H9 (cell line): ENCODE measurements around the gene FANCF. TPM values are rescaled to one million over a fixed set of nuclear protein-coding genes. Genes with fewer than 3 reads are reported as not detected.

Experiments used
- DNase-seq: peaks from one replicate; pipeline ENCODE4 v3.0.0-alpha.2; 2017
- H2AFZ ChIP-seq: one replicate; pipeline ENCODE4 v1.6.1; 2013; ENCODE audit warnings: mild to moderate bottlenecking, low read length, control low read depth, moderate library complexity
- H2AK5ac ChIP-seq: 2 replicates; pipeline ENCODE4 v1.6.1; 2013; ENCODE audit warnings: low read length, control low read depth, mixed read lengths; ENCODE audit not compliant: insufficient read length
- H2BK120ac ChIP-seq: one replicate; pipeline ENCODE4 v1.6.1; 2013; ENCODE audit warnings: low read depth, mild to moderate bottlenecking, low read length, control low read depth, inconsistent platforms; ENCODE audit not compliant: poor library complexity, severe bottlenecking
- H2BK12ac ChIP-seq: 2 replicates; pipeline ENCODE4 v1.6.1; 2013; ENCODE audit warnings: low read length, control low read depth, mixed read lengths, low read depth; ENCODE audit not compliant: insufficient read length
- H2BK15ac ChIP-seq: 2 replicates; pipeline ENCODE4 v1.6.1; 2013; ENCODE audit warnings: low read depth, low read length, control low read depth
- H2BK20ac ChIP-seq: one replicate; pipeline ENCODE4 v1.6.1; 2013; ENCODE audit warnings: low read depth, mild to moderate bottlenecking, low read length, control low read depth, inconsistent platforms; ENCODE audit not compliant: poor library complexity, severe bottlenecking
- H2BK5ac ChIP-seq: 2 replicates; pipeline ENCODE4 v1.6.1; 2013; ENCODE audit warnings: low read length, control low read depth, mixed read lengths; ENCODE audit not compliant: insufficient read length
- H3K14ac ChIP-seq: 2 replicates; pipeline ENCODE4 v1.6.1; 2013; ENCODE audit warnings: low read length, control low read depth; ENCODE audit not compliant: insufficient read depth
- H3K18ac ChIP-seq: 2 replicates; pipeline ENCODE4 v1.6.1; 2013; ENCODE audit warnings: low read depth, mild to moderate bottlenecking, mixed read lengths, low read length, control low read depth; ENCODE audit not compliant: insufficient read length
- H3K23ac ChIP-seq: 2 replicates; pipeline ENCODE4 v1.6.1; 2013; ENCODE audit warnings: low read length, control low read depth, mixed read lengths, low read depth; ENCODE audit not compliant: insufficient read length
- H3K23me2 ChIP-seq: 2 replicates; pipeline ENCODE4 v1.6.1; 2013; ENCODE audit warnings: low read depth, mild to moderate bottlenecking, mixed read lengths, low read length, control low read depth; ENCODE audit not compliant: insufficient read length, poor library complexity, severe bottlenecking
- H3K27ac ChIP-seq: 2 replicates; pipeline ENCODE4 v1.5.1; 2013; ENCODE audit warnings: low read length, control low read depth, mixed read lengths, low read depth; ENCODE audit not compliant: insufficient read length
- H3K27me3 ChIP-seq: 2 replicates; pipeline ENCODE4 v1.6.1; 2013; ENCODE audit warnings: low read length, control low read depth, inconsistent platforms; ENCODE audit not compliant: insufficient read depth
- H3K4ac ChIP-seq: 2 replicates; pipeline ENCODE4 v1.6.1; 2013; ENCODE audit warnings: low read depth, mild to moderate bottlenecking, control low read depth, inconsistent platforms, low read length, moderate library complexity
- H3K4me1 ChIP-seq: 2 replicates; pipeline ENCODE4 v1.6.1; 2013; ENCODE audit warnings: low read length, control low read depth, inconsistent platforms; ENCODE audit not compliant: insufficient read depth
- H3K4me2 ChIP-seq: 2 replicates; pipeline ENCODE4 v1.6.1; 2013; ENCODE audit warnings: low read length, control low read depth, mixed read lengths; ENCODE audit not compliant: insufficient read length, insufficient read depth
- H3K56ac ChIP-seq: 2 replicates; pipeline ENCODE4 v1.6.1; 2013; ENCODE audit warnings: low read depth, mild to moderate bottlenecking, mixed read lengths, low read length, control low read depth; ENCODE audit not compliant: insufficient read length
- H3K79me1 ChIP-seq: 2 replicates; pipeline ENCODE4 v1.6.1; 2013; ENCODE audit warnings: low read depth, mild to moderate bottlenecking, moderate library complexity, low read length, control low read depth, inconsistent platforms; ENCODE audit not compliant: insufficient read depth, poor library complexity, severe bottlenecking
- H3K79me2 ChIP-seq: 2 replicates; pipeline ENCODE4 v1.6.1; 2013; ENCODE audit warnings: low read length, control low read depth, inconsistent platforms; ENCODE audit not compliant: insufficient read depth
- H3K9ac ChIP-seq: 2 replicates; pipeline ENCODE4 v1.6.1; 2013; ENCODE audit warnings: low read length, control low read depth, mixed read lengths; ENCODE audit not compliant: insufficient read length; ENCODE audit errors: extremely low read depth
- H3K9me3 ChIP-seq: one replicate; pipeline ENCODE4 v1.6.1; 2013; ENCODE audit warnings: low read depth, low read length, inconsistent platforms; ENCODE audit not compliant: control insufficient read depth
- H3T11ph ChIP-seq: one replicate; pipeline ENCODE4 v1.6.1; 2013; ENCODE audit warnings: mild to moderate bottlenecking, low read length, control low read depth, inconsistent platforms
- H4K20me1 ChIP-seq: one replicate; pipeline ENCODE4 v1.6.1; 2013; ENCODE audit not compliant: control insufficient read depth, insufficient read length, insufficient read depth
- H4K5ac ChIP-seq: 2 replicates; pipeline ENCODE4 v1.6.1; 2013; ENCODE audit warnings: low read depth, mild to moderate bottlenecking, mixed read lengths, low read length, control low read depth; ENCODE audit not compliant: insufficient read length
- H4K8ac ChIP-seq: replicated peaks from 2 replicates; pipeline ENCODE4 v1.6.1; 2013; ENCODE audit warnings: low read length, control low read depth, mixed read lengths, low read depth; ENCODE audit not compliant: insufficient read length
- H4K91ac ChIP-seq: 2 replicates; pipeline ENCODE4 v1.6.1; 2013; ENCODE audit warnings: low read depth, mild to moderate bottlenecking, moderate library complexity, mixed read lengths, low read length, control low read depth; ENCODE audit not compliant: insufficient read length
- H3K27ac Mint-ChIP-seq, 3 experiments: 2 replicates in 2 of 3; 3 replicates in 1 of 3; pipeline ENCODE4 v1.8.0; 2020 to 2021; ENCODE audit warnings: mixed read lengths in 3 of 3, mild to moderate bottlenecking in 1 of 3, moderate library complexity in 1 of 3
- H3K27me3 Mint-ChIP-seq: 2 replicates; pipeline ENCODE4 v1.8.0; 2021; ENCODE audit warnings: low read depth, mild to moderate bottlenecking, moderate library complexity, mixed read lengths
- H3K36me3 Mint-ChIP-seq, 3 experiments: 2 replicates in 2 of 3; 3 replicates in 1 of 3; pipeline ENCODE4 v1.8.0; 2020 to 2021; ENCODE audit warnings: low read depth in 3 of 3, mixed read lengths in 3 of 3; ENCODE audit not compliant: insufficient read depth in 1 of 3
- H3K4me1 Mint-ChIP-seq, 2 experiments: 2 replicates each; pipeline ENCODE4 v1.8.0; 2020; ENCODE audit warnings: mixed read lengths in 2 of 2
- H3K4me3 Mint-ChIP-seq, 2 experiments: 2 replicates in 1 of 2; 3 replicates in 1 of 2; pipeline ENCODE4 v1.8.0; 2020 to 2021; ENCODE audit warnings: mild to moderate bottlenecking in 2 of 2, mixed read lengths in 2 of 2, moderate library complexity in 1 of 2
- H3K9me3 Mint-ChIP-seq, 2 experiments: 2 replicates in 1 of 2; 3 replicates in 1 of 2; pipeline ENCODE4 v1.8.0; 2020; ENCODE audit warnings: mild to moderate bottlenecking in 2 of 2, mixed read lengths in 2 of 2, moderate library complexity in 1 of 2
- WGBS: extraction: QIAGEN DNeasy Blood & Tissue Kit; methylation state at CpG from one replicate; pipeline ENCODE4 v1.1.7; 2013; ENCODE audit warnings: missing lambda C conversion rate, low lambda C conversion rate, mixed read lengths; ENCODE audit not compliant: insufficient read length; ENCODE audit errors: extremely low coverage; 5-methylcytosine and 5-hydroxymethylcytosine counted together
- total RNA-seq: library from RNA; stranded (reverse); gene quantifications from 2 replicates; pipeline ENCODE4 v1.2.1, GENCODE V29; 2021
- TF ChIP-seq, protein P1 (sequence below): fragments of 200-600 bp; sonication (generic); conservative IDR thresholded peaks from 3 replicates; pipeline ENCODE4 v1.8.0; 2021; ENCODE audit warnings: antibody characterized with exemption, mild to moderate bottlenecking

Gene FANCF
- total RNA-seq, 1 experiment from 2014 or later, result 15.3 TPM

DNA sequence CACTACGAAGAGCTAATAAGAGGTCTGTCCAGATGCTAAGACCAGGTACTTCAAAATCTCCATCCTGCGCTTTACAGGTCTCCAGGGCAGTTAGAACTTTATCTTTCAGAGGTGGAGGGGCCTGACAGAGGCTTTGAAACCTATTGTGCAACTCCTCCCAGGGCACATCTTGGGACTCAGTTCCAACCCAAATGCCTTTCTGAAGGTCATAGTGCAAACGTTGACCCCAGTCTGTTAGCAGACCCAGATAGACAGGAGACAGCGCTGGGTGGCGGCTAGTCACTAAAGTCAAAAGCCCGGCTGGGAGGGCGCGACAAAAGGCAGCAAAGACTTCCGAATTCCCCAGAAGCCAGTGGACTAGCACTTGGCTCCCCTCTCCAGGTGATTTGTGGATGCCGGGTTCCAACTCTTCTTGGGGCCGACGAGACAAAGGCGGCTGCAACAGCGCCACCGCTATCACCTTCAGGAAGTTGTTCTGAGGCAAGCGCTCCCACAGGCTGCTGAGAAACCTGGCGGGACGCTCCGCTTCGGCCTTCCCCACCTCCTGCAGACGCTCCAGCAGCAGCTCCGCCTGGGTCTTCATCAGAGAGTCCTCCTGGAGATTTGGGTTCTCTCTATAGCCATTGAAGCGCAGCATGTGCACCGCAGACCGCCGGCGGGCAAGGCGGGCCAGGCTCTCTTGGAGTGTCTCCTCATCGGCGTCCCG is 728 bp downstream of the FANCF start:
- Histone ChIP-seq H4K8ac (peak overlapping the region; percentile 17), H3K4me2 (peak overlapping the region; percentile 71), H3K18ac (peak overlapping the region; percentile 98), H3K9ac (peak overlapping the region; percentile 81), H3K4me1 (no peaks in the 10 kb centered on the region), H2AFZ (no peak overlapping the region), H2BK12ac (no peak overlapping the region), H3K56ac (no peak overlapping the region), H3K79me2 (no peaks in the 10 kb centered on the region), H3K14ac (peak overlapping the region; percentile 99), H3K9me3 (no peaks in the 10 kb centered on the region), H2BK15ac (no peak overlapping the region), H3K23ac (no peak overlapping the region), H3K4ac (0 out of 2 replicates have a peak overlapping the region, but pooled peaks have one; percentile 13), H4K91ac (no peak overlapping the region), H3K23me2 (peaks cover 9% of the 10 kb centered on the region), H3K79me1 (no peaks in the 10 kb centered on the region), H4K5ac (peak overlapping the region; percentile 49), H3K27ac (peak overlapping the region; percentile 81), H2AK5ac (no peak overlapping the region), H2BK20ac (no peak overlapping the region), H2BK120ac (no peak overlapping the region), H3K27me3 (no peaks in the 10 kb centered on the region), H4K20me1 (no peaks in the 10 kb centered on the region), H2BK5ac (no peak overlapping the region), H3T11ph (no peak overlapping the region)
- peak overlapping the region; percentile 93 to 94 for H3K4me3 Mint-ChIP-seq
- H3K9me3 Mint-ChIP-seq, result no peaks in the 10 kb centered on the region; a peak in 1 of 5 replicates
- DNase-seq, result peak; percentile 85
- H3K27ac Mint-ChIP-seq, result peak overlapping the region; percentile 99 to 100 (median 99)
- TF ChIP-seq, protein P1, sequence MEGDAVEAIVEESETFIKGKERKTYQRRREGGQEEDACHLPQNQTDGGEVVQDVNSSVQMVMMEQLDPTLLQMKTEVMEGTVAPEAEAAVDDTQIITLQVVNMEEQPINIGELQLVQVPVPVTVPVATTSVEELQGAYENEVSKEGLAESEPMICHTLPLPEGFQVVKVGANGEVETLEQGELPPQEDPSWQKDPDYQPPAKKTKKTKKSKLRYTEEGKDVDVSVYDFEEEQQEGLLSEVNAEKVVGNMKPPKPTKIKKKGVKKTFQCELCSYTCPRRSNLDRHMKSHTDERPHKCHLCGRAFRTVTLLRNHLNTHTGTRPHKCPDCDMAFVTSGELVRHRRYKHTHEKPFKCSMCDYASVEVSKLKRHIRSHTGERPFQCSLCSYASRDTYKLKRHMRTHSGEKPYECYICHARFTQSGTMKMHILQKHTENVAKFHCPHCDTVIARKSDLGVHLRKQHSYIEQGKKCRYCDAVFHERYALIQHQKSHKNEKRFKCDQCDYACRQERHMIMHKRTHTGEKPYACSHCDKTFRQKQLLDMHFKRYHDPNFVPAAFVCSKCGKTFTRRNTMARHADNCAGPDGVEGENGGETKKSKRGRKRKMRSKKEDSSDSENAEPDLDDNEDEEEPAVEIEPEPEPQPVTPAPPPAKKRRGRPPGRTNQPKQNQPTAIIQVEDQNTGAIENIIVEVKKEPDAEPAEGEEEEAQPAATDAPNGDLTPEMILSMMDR, result peak; percentile 64
- H3K36me3 Mint-ChIP-seq, result peaks cover 0 to 3% (median 0%) of the 10 kb centered on the region in 3 experiments; a peak in 1 of 7 replicates
- no CpG with 5 or more reads among the region's 31 CpGs for WGBS
- peaks cover 14 to 16% of the 10 kb centered on the region in 2 experiments for H3K4me1 Mint-ChIP-seq
- H3K27me3 Mint-ChIP-seq, result no peaks in the 10 kb centered on the region
